Lower leg skin (tissue), 4 donors: Measurements from ENCODE around the gene PCDHGA10. TPM values are rescaled to one million over a fixed set of nuclear protein-coding genes. Genes with fewer than 3 reads are reported as not detected.
A peak's percentile ranks its signal among the peaks of the same experiment; 100 is the strongest.

Experiments
- DNase-seq, 2 donors: peaks; one replicate each; pipeline ENCODE4 v3.0.0-alpha.2; 2019; ENCODE audit warnings: low spot score in 2 of 2
- H3K4me3 ChIP-seq: fragments of 200-600 bp; sonication (generic); 2 replicates; pipeline ENCODE4 v1.5.1; 2017; ENCODE audit warnings: mild to moderate bottlenecking, low read depth; ENCODE audit not compliant: poor library complexity, severe bottlenecking
- CTCF ChIP-seq, 3 donors: fragments of 450-650 bp; IDR thresholded peaks; one replicate each; pipeline ENCODE4 v1.5.1; 2016; ENCODE audit warnings: antibody characterized with exemption in 3 of 3, mild to moderate bottlenecking in 3 of 3, moderate library complexity in 2 of 3
- POLR2A ChIP-seq, 2 donors: fragments of 450-650 bp; IDR thresholded peaks; one replicate each; pipeline ENCODE4 v1.6.1; 2016 to 2017; ENCODE audit warnings: antibody characterized with exemption in 2 of 2, mild to moderate bottlenecking in 1 of 2, moderate library complexity in 1 of 2
- WGBS, 2 donors: methylation state at CpG; one replicate each; pipeline ENCODE4 v1.1.5; 2018; 5-methylcytosine and 5-hydroxymethylcytosine counted together
- intact Hi-C: fragments of 100-400 bp; cut with DNase I; formaldehyde crosslinking; loops from one replicate; pipeline ENCODE4 v1.15.0; 2023; ENCODE audit warnings: low total_unique reads
- total RNA-seq, 4 donors: library from RNA; depleted of rRNA; stranded (reverse); fragments of >200 nt; gene quantifications; one replicate each; pipeline ENCODE4 v1.1.0, GENCODE V29; 2016

PCDHGA10 gene
- 10 to 100 TPM in 1 of 4 donors, 1 to 10 TPM in 3; 6.8 to 11.7 (median 8.3) TPM for total RNA-seq

GRCh38 chr5:141412854-141413539 is at the start of gene PCDHGA10:
Gene PCDHGA10, plus strand, starts transcription at chr5:141412987. Its CDS starts 189 bp downstream, at chr5:141413176.
- DNase-seq: no peak
- no peak within 1 kb of the TSS for H3K4me3 ChIP-seq
- no peak for TF ChIP-seq POLR2A (IDR thresholded peaks at IDR 0.05)
- TF ChIP-seq CTCF (IDR thresholded peaks at IDR 0.05): no peak
- WGBS, 2 donors: 18 to 19% methylated on average over 31 of the region's 31 CpGs
- intact Hi-C loops: loop anchor here (10.0 kb wide), 1 partner anchor 142 kb away; no protein-coding TSS in a partner anchor

GRCh38 chr5:141363952-141364660 is 48.7 kb upstream of the PCDHGA10 start, which contains the start of gene PCDHGA5:
Gene PCDHGA5, plus strand, starts transcription at chr5:141364162. Its CDS starts 169 bp downstream, at chr5:141364331.
- 14 to 17% methylated on average over 28 to 34 of the region's 34 CpGs for WGBS, 2 donors
- intact Hi-C loops: no loop called here
- DNase-seq: peak in 1 of 2 donors; percentile 74
- TF ChIP-seq POLR2A (IDR thresholded peaks at IDR 0.05): no peak
- no peak for TF ChIP-seq CTCF (IDR thresholded peaks at IDR 0.05)
- no peak within 1 kb of the TSS for H3K4me3 ChIP-seq

GRCh38 chr5:141366016-141366896 is 46.5 kb upstream of the PCDHGA10 start:
- no peak overlapping the region for H3K4me3 ChIP-seq
- 24 to 44% methylated on average over 31 to 44 of the region's 46 CpGs for WGBS, 2 donors
- DNase-seq: no peak
- intact Hi-C loops: no loop called here
- no peak for TF ChIP-seq POLR2A (IDR thresholded peaks at IDR 0.05)
- no peak for TF ChIP-seq CTCF (IDR thresholded peaks at IDR 0.05)

- 18 to 23% methylated on average over 32 of the region's 32 CpGs for WGBS, 2 donors
- TF ChIP-seq CTCF (IDR thresholded peaks at IDR 0.05) (no peak), POLR2A (IDR thresholded peaks at IDR 0.05) (no peak)
- intact Hi-C loops: no loop called here
- H3K4me3 ChIP-seq: no peak within 1 kb of the TSS
- DNase-seq: no peak
These were observed 42.6 kb upstream of the PCDHGA10 start, which contains the start of gene PCDHGB3 for GRCh38 chr5:141369994-141370848. Gene PCDHGB3, plus strand, starts transcription at chr5:141370242. Its CDS starts 153 bp downstream, at chr5:141370395.
